RWPE2 (cell line): ENCODE data around the gene RO60.
A peak's percentile ranks its signal among the peaks of the same experiment; 100 is the strongest.
"Not testable (repeated sequence)": the region's sequence is repeated elsewhere in the genome, so short reads cannot be mapped to it uniquely, and the experiment has no call there.

Experiments
- ATAC-seq: fragments of 200-7000 bp; cut with Tn5 transposase; 3 replicates; pipeline ENCODE4 v1.9.1; 2021; ENCODE audit warnings: low read depth
- DNase-seq: peaks from one replicate; pipeline ENCODE4 v3.0.0-alpha.2; 2020; ENCODE audit warnings: low spot score
- H3K27ac ChIP-seq: fragments of 450-650 bp; 2 replicates; pipeline ENCODE4 v1.5.1; 2017; ENCODE audit warnings: mild to moderate bottlenecking; ENCODE audit not compliant: poor library complexity, severe bottlenecking
- H3K27me3 ChIP-seq: fragments of 250-450 bp; sonication (Bioruptor Pico); 2 replicates; pipeline ENCODE4 v1.5.1; 2021; ENCODE audit warnings: mild to moderate bottlenecking, moderate library complexity; ENCODE audit not compliant: insufficient read depth, poor library complexity, severe bottlenecking
- H3K36me3 ChIP-seq: fragments of 250-450 bp; sonication (Bioruptor Pico); 2 replicates; pipeline ENCODE4 v1.5.1; 2020; ENCODE audit warnings: low read depth, mild to moderate bottlenecking, moderate library complexity
- H3K4me1 ChIP-seq: fragments of 250-450 bp; sonication (Bioruptor Pico); 2 replicates; pipeline ENCODE4 v1.5.1; 2021; ENCODE audit warnings: mild to moderate bottlenecking, moderate library complexity; ENCODE audit not compliant: insufficient read depth, poor library complexity, severe bottlenecking
- H3K4me3 ChIP-seq: fragments of 250-450 bp; sonication (Bioruptor Pico); 2 replicates; pipeline ENCODE4 v1.5.1; 2021; ENCODE audit warnings: mild to moderate bottlenecking, moderate library complexity; ENCODE audit not compliant: severe bottlenecking
- H3K9me3 ChIP-seq: fragments of 250-450 bp; sonication (Bioruptor Pico); 2 replicates; pipeline ENCODE4 v1.5.1; 2021; ENCODE audit warnings: mild to moderate bottlenecking, moderate library complexity; ENCODE audit not compliant: severe bottlenecking
- CTCF ChIP-seq: fragments of 450-650 bp; IDR thresholded peaks from one replicate; pipeline ENCODE4 v1.5.1; 2017; ENCODE audit warnings: mild to moderate bottlenecking, moderate library complexity; ENCODE audit not compliant: poor library complexity, severe bottlenecking

Gene RO60

GRCh38 chr1:193042766-193043691 lies 16.4 kb upstream of the RO60 start:
- peaks cover 55% of the 10 kb centered on the region for H3K36me3 ChIP-seq
- no peak for TF ChIP-seq CTCF

DNA sequence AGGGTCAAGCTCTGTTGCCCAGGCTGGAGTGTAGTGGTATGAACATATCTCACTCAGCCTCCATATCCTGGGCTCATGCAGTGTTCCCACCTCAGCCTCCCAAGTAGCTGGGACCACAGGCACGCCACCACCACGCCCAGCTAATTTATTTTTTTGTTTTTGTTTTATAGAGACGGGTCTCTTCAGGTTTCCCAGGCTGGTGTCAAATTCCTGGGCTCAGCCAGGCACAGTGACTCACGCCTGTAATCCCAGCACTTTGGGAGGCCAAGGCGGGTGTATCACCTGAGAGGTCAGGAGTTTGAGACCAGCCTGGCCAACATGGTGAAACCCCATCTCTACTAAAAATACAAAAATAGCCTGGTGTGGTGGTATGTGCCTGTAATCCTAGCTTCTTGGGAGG lies 10.5 kb upstream of the RO60 start:
- not testable (repeated sequence) for DNase-seq, H3K4me3 ChIP-seq, H3K27ac ChIP-seq, H3K4me1 ChIP-seq, H3K9me3 ChIP-seq, H3K27me3 ChIP-seq, ATAC-seq
- H3K36me3 ChIP-seq, result peaks cover 77% of the 10 kb centered on the region

More at GRCh38 chr1:193042766-193043691, 16.4 kb upstream of the RO60 start:
- no peak overlapping the region for H3K27ac ChIP-seq
- ATAC-seq (no peak), DNase-seq (no peak)
- H3K4me1 ChIP-seq, result no peaks in the 10 kb centered on the region
- no peaks in the 10 kb centered on the region for H3K9me3 ChIP-seq
- no peaks in the 10 kb centered on the region for H3K27me3 ChIP-seq
- H3K4me3 ChIP-seq, result no peak overlapping the region

DNA sequence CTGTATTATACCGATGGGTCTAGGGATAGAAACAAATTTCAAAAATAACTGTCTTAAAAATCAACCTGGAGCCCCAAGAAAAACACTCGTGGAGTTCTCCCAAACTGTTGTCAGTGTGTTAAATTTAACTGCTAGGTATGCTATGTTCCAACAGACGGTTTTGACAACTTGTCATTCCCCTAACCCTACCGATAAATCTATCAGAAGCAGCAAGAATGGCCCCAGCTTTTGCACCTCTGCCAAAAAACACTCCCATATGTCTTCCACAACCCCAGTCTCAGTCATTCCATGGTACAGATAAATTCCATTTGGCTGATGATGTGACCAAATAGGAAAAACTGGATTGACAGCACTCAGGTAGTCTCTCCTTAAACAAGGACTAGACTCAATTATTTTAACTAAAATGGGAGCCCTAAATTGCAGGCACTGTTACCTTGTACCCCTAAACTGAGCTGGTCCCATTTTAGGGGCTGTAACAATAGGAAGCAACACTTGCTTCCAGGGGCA lies 5.2 kb upstream of the RO60 start:
- Histone ChIP-seq H3K27me3 (no peaks in the 10 kb centered on the region), H3K4me1 (peaks cover 7% of the 10 kb centered on the region), H3K36me3 (peaks cover 45% of the 10 kb centered on the region), H3K9me3 (no peaks in the 10 kb centered on the region), H3K27ac (no peak overlapping the region), H3K4me3 (no peak overlapping the region)
- no peak for TF ChIP-seq CTCF
- DNase-seq (no peak), ATAC-seq (no peak)

DNA sequence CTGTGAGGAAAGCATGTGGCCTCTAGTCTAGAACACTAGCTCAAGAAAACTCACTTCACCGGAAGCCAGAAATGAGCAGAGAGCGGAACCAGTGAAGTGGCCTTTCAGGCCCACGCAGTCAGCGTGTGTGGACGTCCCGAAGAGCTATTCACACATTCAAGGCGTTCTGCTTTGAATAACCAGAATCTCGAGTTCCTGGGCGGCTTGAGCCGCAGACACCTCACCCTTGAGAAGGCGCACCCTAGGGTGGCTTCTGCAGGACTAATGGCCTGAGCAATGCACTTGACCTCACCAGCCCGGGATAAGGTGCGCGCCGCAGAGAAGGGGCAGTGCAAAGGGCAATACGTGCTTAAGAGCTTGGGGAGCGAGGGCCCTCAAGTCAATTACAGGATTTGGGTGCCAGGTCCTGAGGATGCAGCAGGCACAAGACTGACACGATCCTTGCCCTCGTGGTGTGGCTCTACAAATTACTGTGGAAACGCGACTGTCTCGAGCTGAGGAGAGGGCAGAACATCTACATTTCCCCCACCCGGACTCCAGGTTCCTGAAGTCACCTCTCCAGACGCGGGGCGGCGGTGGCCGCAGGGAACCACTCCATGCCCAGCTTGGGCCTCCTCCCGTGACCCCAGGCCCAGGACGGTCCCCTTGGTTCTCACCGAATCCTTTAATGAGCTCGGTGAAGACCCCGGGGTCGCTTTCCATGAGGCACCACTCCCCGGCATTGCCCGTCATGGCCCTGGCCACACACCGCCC lies 707 bp upstream of the RO60 start:
- ATAC-seq (peak; percentile 11; the same call in 2 of the 3 replicates), DNase-seq (no peak)
- peaks cover 23% of the 10 kb centered on the region for H3K36me3 ChIP-seq
- peaks cover 17% of the 10 kb centered on the region for H3K4me1 ChIP-seq
- peak overlapping the region; percentile 62 for H3K4me3 ChIP-seq
- H3K27me3 ChIP-seq, result no peaks in the 10 kb centered on the region
- TF ChIP-seq CTCF, result no peak
- peak overlapping the region; percentile 84 for H3K27ac ChIP-seq
- no peaks in the 10 kb centered on the region for H3K9me3 ChIP-seq

GRCh38 chr1:193060115-193060403 lies 647 bp downstream of the RO60 start:
- Histone ChIP-seq H3K4me1 (peaks cover 17% of the 10 kb centered on the region), H3K4me3 (peak overlapping the region; percentile 62), H3K27me3 (no peaks in the 10 kb centered on the region), H3K36me3 (peaks cover 23% of the 10 kb centered on the region), H3K9me3 (no peaks in the 10 kb centered on the region), H3K27ac (peak overlapping the region; percentile 84)
- no peak for DNase-seq
- ATAC-seq, result no peak
- no peak for TF ChIP-seq CTCF
